H1 (cell line): ENCODE data around the gene EPSTI1.

Experiments used
- BCL11A ChIP-seq, 2 experiments: IDR thresholded peaks; one replicate each; pipeline ENCODE4 v1.6.1; 2011; ENCODE audit warnings: low read depth in 2 of 2, low read length in 2 of 2, mild to moderate bottlenecking in 2 of 2
- EZH2 ChIP-seq: fragments of 200-600 bp; sonication (generic); IDR thresholded peaks from 2 replicates; pipeline ENCODE4 v1.7.1; 2012; ENCODE audit warnings: low read depth, mild to moderate bottlenecking, moderate library complexity, low read length, inconsistent platforms; ENCODE audit not compliant: severe bottlenecking
- GABPA ChIP-seq: IDR thresholded peaks from 2 replicates; pipeline ENCODE4 v1.6.1; 2011; ENCODE audit warnings: mild to moderate bottlenecking, low read length, moderate library complexity, borderline replicate concordance; ENCODE audit not compliant: insufficient read depth
- JUN ChIP-seq: IDR thresholded peaks from 2 replicates; pipeline ENCODE4 v1.6.1; 2011; ENCODE audit warnings: low read depth, mild to moderate bottlenecking, improper control_type of control experiment, low read length
- PHF8 ChIP-seq: fragments of 200-600 bp; sonication (generic); conservative IDR thresholded peaks from 2 replicates; pipeline ENCODE4 v1.7.1; 2012; ENCODE audit warnings: low read depth, mild to moderate bottlenecking, inconsistent platforms, low read length, moderate library complexity
- POLR2A ChIP-seq, 2 experiments: IDR thresholded peaks; 1 replicate in 1 of 2; 2 replicates in 1 of 2; pipeline ENCODE4 v1.6.1; 2011; ENCODE audit warnings: low read depth in 2 of 2, low read length in 2 of 2, mild to moderate bottlenecking in 2 of 2; ENCODE audit errors: control extremely low read depth in 1 of 2
- POLR2AphosphoS5 ChIP-seq: IDR thresholded peaks from 2 replicates; pipeline ENCODE4 v1.6.1; 2011; ENCODE audit warnings: low read depth, low read length
- RAD21 ChIP-seq, 2 experiments: IDR thresholded peaks in 1 of 2; conservative IDR thresholded peaks in 1 of 2; 2 replicates each; pipeline ENCODE4 v1.6.1; 2011; ENCODE audit warnings: low read depth in 2 of 2, low read length in 2 of 2, improper control_type of control experiment in 1 of 2, inconsistent platforms in 1 of 2, mild to moderate bottlenecking in 1 of 2, moderate library complexity in 1 of 2
- RFX5 ChIP-seq: IDR thresholded peaks from 2 replicates; pipeline ENCODE4 v1.6.1; 2011; ENCODE audit warnings: low read depth, low read length, improper control_type of control experiment, borderline replicate concordance
- SAP30 ChIP-seq: fragments of 300-600 bp; sonication (generic); IDR thresholded peaks from 2 replicates; pipeline ENCODE4 v1.7.1; 2012; ENCODE audit warnings: low read length, moderate library complexity, mild to moderate bottlenecking, inconsistent platforms; ENCODE audit not compliant: insufficient read depth, insufficient replicate concordance
- SP2 ChIP-seq: IDR thresholded peaks from 2 replicates; pipeline ENCODE4 v1.6.1; 2012; ENCODE audit warnings: mild to moderate bottlenecking, low read length, inconsistent platforms
- TF ChIP-seq, protein P1 (sequence below), 3 experiments: IDR thresholded peaks; 1 replicate in 2 of 3; 2 replicates in 1 of 3; pipeline versions ENCODE4 v1.5.1 to v1.6.1; 2011; ENCODE audit warnings: low read length in 3 of 3, mild to moderate bottlenecking in 3 of 3, inconsistent platforms in 2 of 3, low read depth in 1 of 3, moderate library complexity in 1 of 3; ENCODE audit not compliant: insufficient read depth in 1 of 3; ENCODE audit errors: control extremely low read depth in 1 of 3
- TF ChIP-seq, protein P2 (sequence below): IDR thresholded peaks from 2 replicates; pipeline ENCODE4 v1.6.1; 2011; ENCODE audit warnings: low read length, improper control_type of control experiment

DNA sequence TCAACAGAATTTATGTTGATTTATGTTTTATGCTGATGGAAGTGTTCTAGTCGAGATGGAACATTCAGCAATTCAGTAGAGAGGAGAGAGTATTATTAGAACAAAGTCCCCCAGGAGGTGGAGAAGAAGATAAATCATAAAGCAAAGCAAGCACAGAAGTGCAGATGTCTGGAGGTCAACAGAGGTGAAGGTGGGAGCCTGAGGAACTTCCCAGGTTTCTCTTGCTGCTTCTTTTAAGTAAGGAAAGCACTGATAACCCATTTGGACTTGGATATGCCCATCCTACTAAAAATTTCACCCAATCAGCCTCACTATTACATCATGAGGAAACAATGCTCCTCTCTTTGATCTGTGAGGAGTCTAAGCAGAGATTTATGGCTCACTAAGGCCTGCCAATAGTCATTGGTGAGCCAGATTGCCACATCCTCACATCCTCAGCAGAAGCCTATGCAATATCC, 98.8 kb downstream of the EPSTI1 start:
- TF ChIP-seq, protein P1, sequence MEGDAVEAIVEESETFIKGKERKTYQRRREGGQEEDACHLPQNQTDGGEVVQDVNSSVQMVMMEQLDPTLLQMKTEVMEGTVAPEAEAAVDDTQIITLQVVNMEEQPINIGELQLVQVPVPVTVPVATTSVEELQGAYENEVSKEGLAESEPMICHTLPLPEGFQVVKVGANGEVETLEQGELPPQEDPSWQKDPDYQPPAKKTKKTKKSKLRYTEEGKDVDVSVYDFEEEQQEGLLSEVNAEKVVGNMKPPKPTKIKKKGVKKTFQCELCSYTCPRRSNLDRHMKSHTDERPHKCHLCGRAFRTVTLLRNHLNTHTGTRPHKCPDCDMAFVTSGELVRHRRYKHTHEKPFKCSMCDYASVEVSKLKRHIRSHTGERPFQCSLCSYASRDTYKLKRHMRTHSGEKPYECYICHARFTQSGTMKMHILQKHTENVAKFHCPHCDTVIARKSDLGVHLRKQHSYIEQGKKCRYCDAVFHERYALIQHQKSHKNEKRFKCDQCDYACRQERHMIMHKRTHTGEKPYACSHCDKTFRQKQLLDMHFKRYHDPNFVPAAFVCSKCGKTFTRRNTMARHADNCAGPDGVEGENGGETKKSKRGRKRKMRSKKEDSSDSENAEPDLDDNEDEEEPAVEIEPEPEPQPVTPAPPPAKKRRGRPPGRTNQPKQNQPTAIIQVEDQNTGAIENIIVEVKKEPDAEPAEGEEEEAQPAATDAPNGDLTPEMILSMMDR (IDR thresholded peaks at IDR 0.05; ENCODE audit: control extremely low read depth in 1 of 3, insufficient read depth in 1 of 3, low read depth in 1 of 3, low read length in 3 of 3) = no peak
- no peak for TF ChIP-seq POLR2A (IDR thresholded peaks at IDR 0.05; ENCODE audit: control extremely low read depth in 1 of 2, low read depth in 2 of 2, low read length in 2 of 2)
- TF ChIP-seq BCL11A (IDR thresholded peaks at IDR 0.05; ENCODE audit: low read depth in 2 of 2, low read length in 2 of 2) = no peak
- TF ChIP-seq JUN = no peak
- no peak for TF ChIP-seq SAP30
- no peak for TF ChIP-seq SP2
- TF ChIP-seq, protein P2, sequence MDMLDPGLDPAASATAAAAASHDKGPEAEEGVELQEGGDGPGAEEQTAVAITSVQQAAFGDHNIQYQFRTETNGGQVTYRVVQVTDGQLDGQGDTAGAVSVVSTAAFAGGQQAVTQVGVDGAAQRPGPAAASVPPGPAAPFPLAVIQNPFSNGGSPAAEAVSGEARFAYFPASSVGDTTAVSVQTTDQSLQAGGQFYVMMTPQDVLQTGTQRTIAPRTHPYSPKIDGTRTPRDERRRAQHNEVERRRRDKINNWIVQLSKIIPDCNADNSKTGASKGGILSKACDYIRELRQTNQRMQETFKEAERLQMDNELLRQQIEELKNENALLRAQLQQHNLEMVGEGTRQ = no peak
- no peak for TF ChIP-seq GABPA
- no peak for TF ChIP-seq EZH2
- no peak for TF ChIP-seq RFX5
- TF ChIP-seq PHF8 = no peak
- no peak for TF ChIP-seq POLR2AphosphoS5
- TF ChIP-seq RAD21 (IDR thresholded peaks at IDR 0.05 in 1 of 2, conservative IDR thresholded peaks at IDR 0.05 in 1 of 2; ENCODE audit: low read depth in 2 of 2, low read length in 2 of 2) = no peak
